Coronary artery (tissue), 2 donors: ENCODE measurements around the gene CYP51A1.

ENCODE experiments used
- DNase-seq: peaks from one replicate; pipeline ENCODE4 v3.0.0-alpha.2; 2017; ENCODE audit warnings: low spot score
- H3K27ac ChIP-seq, 2 donors: fragments of 200-600 bp; sonication (generic); one replicate each; pipeline ENCODE4 v1.5.1; 2016 to 2019
- H3K4me3 ChIP-seq: fragments of 200-600 bp; sonication (generic); 2 replicates; pipeline ENCODE4 v1.5.1; 2016; ENCODE audit warnings: mild to moderate bottlenecking, moderate library complexity
- CTCF ChIP-seq: fragments of 200-600 bp; sonication (generic); IDR thresholded peaks from one replicate; pipeline ENCODE4 v1.5.1; 2019; ENCODE audit warnings: antibody characterized with exemption

Gene CYP51A1

GRCh38 chr7:92071032-92071431 is 63.2 kb downstream of the CYP51A1 start:
- DNase-seq = no peak
- Histone ChIP-seq H3K4me3 (no peak overlapping the region), H3K27ac (no peak overlapping the region)
- TF ChIP-seq CTCF = no peak

GRCh38 chr7:92064438-92065029 is 69.7 kb downstream of the CYP51A1 start:
- H3K4me3 ChIP-seq = no peak overlapping the region
- H3K27ac ChIP-seq = no peak overlapping the region
- DNase-seq = no peak
- TF ChIP-seq CTCF = no peak
